GM18498 (cell line): Measurements from ENCODE around the gene CDC42.

Source experiments
- ATAC-seq: cut with Tn5 transposase; IDR thresholded peaks from one replicate; pipeline ENCODE4 v1.9.1; 2021; ENCODE audit warnings: mild to moderate bottlenecking, moderate library complexity; ENCODE audit not compliant: unreplicated experiment

The CDC42 gene

GRCh38 chr1:22127248-22127647 is 74.7 kb downstream of the CDC42 start:
- ATAC-seq: no peak

GRCh38 chr1:22127731-22128130 is 75.2 kb downstream of the CDC42 start:
- no peak for ATAC-seq

GRCh38 chr1:22128392-22128791 is 75.9 kb downstream of the CDC42 start:
- ATAC-seq: no peak

GRCh38 chr1:22129501-22130117 is 77.1 kb downstream of the CDC42 start:
- ATAC-seq: no peak

- no peak for ATAC-seq
Observed at GRCh38 chr1:22131062-22131461, 78.6 kb downstream of the CDC42 start.

GRCh38 chr1:22131875-22132486 is 79.5 kb downstream of the CDC42 start:
- ATAC-seq: no peak

GRCh38 chr1:22132517-22133235 is 80.2 kb downstream of the CDC42 start:
- no peak for ATAC-seq

- no peak for ATAC-seq
Observed at GRCh38 chr1:22133247-22133930, 80.9 kb downstream of the CDC42 start.

GRCh38 chr1:22133931-22134324 is 81.4 kb downstream of the CDC42 start:
- ATAC-seq: no peak

GRCh38 chr1:22137004-22137720 is 84.7 kb downstream of the CDC42 start:
- ATAC-seq: no peak

GRCh38 chr1:22139066-22139594 is 86.6 kb downstream of the CDC42 start:
- ATAC-seq: no peak

GRCh38 chr1:22139817-22140216 is 87.3 kb downstream of the CDC42 start:
- no peak for ATAC-seq
